Dendritic cell treated with granulocyte-macrophage colony-stimulating factor and Interleukin-4, amounts not matched to agents 40 ng/mL and 50 ng/mL, for 4 days (primary cell): Measurements from ENCODE around the gene NAALAD2.
"Not testable (repeated sequence)": the region's sequence is repeated elsewhere in the genome, so short reads cannot be mapped to it uniquely, and the experiment has no call there.

Experiments used
- H3K27ac Mint-ChIP-seq: one replicate; pipeline ENCODE4 v1.8.0; 2022; ENCODE audit warnings: mild to moderate bottlenecking, mixed read lengths
- H3K27me3 Mint-ChIP-seq: one replicate; pipeline ENCODE4 v1.8.0; 2022; ENCODE audit warnings: mild to moderate bottlenecking, mixed read lengths
- H3K36me3 Mint-ChIP-seq: one replicate; pipeline ENCODE4 v1.8.0; 2022; ENCODE audit warnings: low read depth, mixed read lengths
- H3K4me1 Mint-ChIP-seq: one replicate; pipeline ENCODE4 v1.8.0; 2022; ENCODE audit warnings: low read depth, mixed read lengths
- H3K4me3 Mint-ChIP-seq: one replicate; pipeline ENCODE4 v1.8.0; 2022; ENCODE audit warnings: mild to moderate bottlenecking, moderate library complexity, mixed read lengths
- H3K9me3 Mint-ChIP-seq: one replicate; pipeline ENCODE4 v1.8.0; 2022; ENCODE audit warnings: mixed read lengths
- intact Hi-C: fragments of 100-400 bp; cut with micrococcal nuclease; formaldehyde crosslinking; loops from one replicate; pipeline ENCODE4 v1.15.0; 2022

NAALAD2 gene

GRCh38 chr11:90167704-90168103 is 33.2 kb downstream of the NAALAD2 start:
- H3K36me3 Mint-ChIP-seq, H3K4me1 Mint-ChIP-seq, H3K27me3 Mint-ChIP-seq, H3K4me3 Mint-ChIP-seq, H3K27ac Mint-ChIP-seq, H3K9me3 Mint-ChIP-seq, intact Hi-C loops: not testable (repeated sequence)

- Mint-ChIP-seq H3K9me3 (no peaks in the 10 kb centered on the region), H3K4me3 (no peak overlapping the region), H3K4me1 (no peaks in the 10 kb centered on the region), H3K27me3 (peaks cover 1% of the 10 kb centered on the region), H3K36me3 (no peaks in the 10 kb centered on the region), H3K27ac (no peak overlapping the region)
- intact Hi-C loops = no loop called here
Observed at GRCh38 chr11:90168571-90168970, 34.1 kb downstream of the NAALAD2 start.

- Mint-ChIP-seq H3K27ac (no peak overlapping the region), H3K27me3 (peaks cover 1% of the 10 kb centered on the region), H3K36me3 (no peaks in the 10 kb centered on the region), H3K4me1 (no peaks in the 10 kb centered on the region), H3K4me3 (no peak overlapping the region), H3K9me3 (no peaks in the 10 kb centered on the region)
- intact Hi-C loops = no loop called here
Observed at GRCh38 chr11:90171359-90171758, 36.9 kb downstream of the NAALAD2 start.

- Mint-ChIP-seq H3K36me3 (no peaks in the 10 kb centered on the region), H3K9me3 (no peaks in the 10 kb centered on the region), H3K4me1 (no peaks in the 10 kb centered on the region), H3K4me3 (no peak overlapping the region), H3K27ac (no peak overlapping the region), H3K27me3 (peaks cover 1% of the 10 kb centered on the region)
- intact Hi-C loops = no loop called here
Observed at GRCh38 chr11:90176069-90176468, 41.6 kb downstream of the NAALAD2 start.

GRCh38 chr11:90178751-90179150 is 44.3 kb downstream of the NAALAD2 start:
- intact Hi-C loops = no loop called here
- Mint-ChIP-seq H3K4me3 (no peak overlapping the region), H3K4me1 (no peaks in the 10 kb centered on the region), H3K27me3 (no peaks in the 10 kb centered on the region), H3K9me3 (no peaks in the 10 kb centered on the region), H3K36me3 (no peaks in the 10 kb centered on the region), H3K27ac (no peak overlapping the region)

- H3K27ac Mint-ChIP-seq = no peak overlapping the region
- intact Hi-C loops = no loop called here
Observed at GRCh38 chr11:90179923-90180322, 45.5 kb downstream of the NAALAD2 start.

GRCh38 chr11:90187839-90188238 is 53.4 kb downstream of the NAALAD2 start:
- no peaks in the 10 kb centered on the region for H3K27me3 Mint-ChIP-seq
- H3K9me3 Mint-ChIP-seq = no peaks in the 10 kb centered on the region
- no peaks in the 10 kb centered on the region for H3K4me1 Mint-ChIP-seq
- H3K4me3 Mint-ChIP-seq = no peak overlapping the region
- H3K27ac Mint-ChIP-seq = no peak overlapping the region
- no peaks in the 10 kb centered on the region for H3K36me3 Mint-ChIP-seq
- intact Hi-C loops = no loop called here

More at GRCh38 chr11:90179923-90180322, 45.5 kb downstream of the NAALAD2 start:
- no peaks in the 10 kb centered on the region for H3K27me3 Mint-ChIP-seq
- no peaks in the 10 kb centered on the region for H3K4me1 Mint-ChIP-seq
- H3K36me3 Mint-ChIP-seq = no peaks in the 10 kb centered on the region
- no peak overlapping the region for H3K4me3 Mint-ChIP-seq
- no peaks in the 10 kb centered on the region for H3K9me3 Mint-ChIP-seq

GRCh38 chr11:90189011-90189410 is 54.5 kb downstream of the NAALAD2 start:
- H3K27me3 Mint-ChIP-seq = no peaks in the 10 kb centered on the region
- no peak overlapping the region for H3K4me3 Mint-ChIP-seq
- H3K36me3 Mint-ChIP-seq = no peaks in the 10 kb centered on the region
- H3K4me1 Mint-ChIP-seq = no peaks in the 10 kb centered on the region
- intact Hi-C loops = no loop called here
- no peaks in the 10 kb centered on the region for H3K9me3 Mint-ChIP-seq
- no peak overlapping the region for H3K27ac Mint-ChIP-seq

GRCh38 chr11:90192869-90193582 is 58.6 kb downstream of the NAALAD2 start:
- no peak overlapping the region for H3K27ac Mint-ChIP-seq

GRCh38 chr11:90197377-90197776 is 62.9 kb downstream of the NAALAD2 start:
- intact Hi-C loops = no loop called here
- Mint-ChIP-seq H3K27ac (no peak overlapping the region), H3K9me3 (no peaks in the 10 kb centered on the region), H3K27me3 (no peaks in the 10 kb centered on the region), H3K4me1 (no peaks in the 10 kb centered on the region), H3K36me3 (peaks cover 37% of the 10 kb centered on the region), H3K4me3 (no peak overlapping the region)

More at GRCh38 chr11:90192869-90193582, 58.6 kb downstream of the NAALAD2 start:
- no peak overlapping the region for H3K4me3 Mint-ChIP-seq
- intact Hi-C loops = no loop called here
- peaks cover 19% of the 10 kb centered on the region for H3K36me3 Mint-ChIP-seq
- no peaks in the 10 kb centered on the region for H3K4me1 Mint-ChIP-seq
- H3K9me3 Mint-ChIP-seq = no peaks in the 10 kb centered on the region
- no peaks in the 10 kb centered on the region for H3K27me3 Mint-ChIP-seq

- Mint-ChIP-seq H3K27me3 (no peaks in the 10 kb centered on the region), H3K36me3 (peaks cover 65% of the 10 kb centered on the region), H3K9me3 (no peaks in the 10 kb centered on the region), H3K27ac (no peak overlapping the region), H3K4me3 (no peak overlapping the region), H3K4me1 (no peaks in the 10 kb centered on the region)
- intact Hi-C loops = no loop called here
Observed at GRCh38 chr11:90202342-90202741, 67.9 kb downstream of the NAALAD2 start.

GRCh38 chr11:90204407-90204806 is 69.9 kb downstream of the NAALAD2 start:
- Mint-ChIP-seq H3K4me3 (no peak overlapping the region), H3K9me3 (no peaks in the 10 kb centered on the region), H3K27me3 (no peaks in the 10 kb centered on the region), H3K27ac (no peak overlapping the region), H3K4me1 (no peaks in the 10 kb centered on the region), H3K36me3 (peaks cover 68% of the 10 kb centered on the region)
- intact Hi-C loops = no loop called here

GRCh38 chr11:90204832-90205646 is 70.6 kb downstream of the NAALAD2 start:
- intact Hi-C loops = no loop called here
- no peak overlapping the region for H3K27ac Mint-ChIP-seq

GRCh38 chr11:90207992-90208391 is 73.5 kb downstream of the NAALAD2 start:
- H3K27ac Mint-ChIP-seq, H3K4me3 Mint-ChIP-seq, H3K9me3 Mint-ChIP-seq, intact Hi-C loops, H3K27me3 Mint-ChIP-seq, H3K4me1 Mint-ChIP-seq: not testable (repeated sequence)
- H3K36me3 Mint-ChIP-seq = peaks cover 85% of the 10 kb centered on the region

More at GRCh38 chr11:90204832-90205646, 70.6 kb downstream of the NAALAD2 start:
- Mint-ChIP-seq H3K36me3 (peaks cover 74% of the 10 kb centered on the region), H3K4me3 (no peak overlapping the region), H3K9me3 (no peaks in the 10 kb centered on the region), H3K27me3 (no peaks in the 10 kb centered on the region), H3K4me1 (no peaks in the 10 kb centered on the region)
